Endometrial microvascular endothelial cells (primary cell): ENCODE measurements around the gene MGMT. TPM values are rescaled to one million over a fixed set of nuclear protein-coding genes. Genes with fewer than 3 reads are reported as not detected.

Experiments
- in situ Hi-C: cut with HindIII; loops from 2 replicates; pipeline ENCODE4 v1.10.0; 2017; ENCODE audit warnings: low sequenced_read_pairs, low pct_unique_long_range_greater_than_20kb; ENCODE audit errors: inconsistent ontology term
- total RNA-seq: library from RNA; depleted of rRNA; stranded (reverse); fragments of >200 nt; gene quantifications from one replicate; pipeline ENCODE4 v1.2.3, GENCODE V29; 2015; ENCODE audit errors: inconsistent ontology term

Gene MGMT
- total RNA-seq, 1 donor from 2014 or later, result 2.0 TPM

DNA sequence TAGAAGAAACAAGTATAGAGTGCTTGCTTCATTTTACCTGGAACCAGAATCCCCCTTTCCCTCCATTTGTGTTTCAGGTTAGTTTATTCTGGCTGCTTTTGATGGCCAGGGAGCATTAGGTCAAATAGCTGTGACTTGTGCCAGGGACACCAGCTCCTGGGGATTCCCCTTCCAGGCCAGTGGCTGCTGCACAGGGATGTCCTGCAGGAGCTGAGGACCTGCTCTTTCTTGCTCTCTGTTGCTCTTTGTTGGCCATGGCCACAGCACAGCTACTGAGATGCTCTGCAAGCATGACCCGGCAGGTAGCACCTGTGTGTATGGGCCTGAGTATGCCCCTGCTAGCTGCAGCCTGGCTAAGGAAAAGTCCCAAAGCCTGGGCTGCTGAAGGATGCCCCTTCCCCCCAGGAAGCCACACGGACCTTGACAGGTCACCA lies 288.1 kb downstream of the MGMT start:
- in situ Hi-C loops, result no loop called here

DNA sequence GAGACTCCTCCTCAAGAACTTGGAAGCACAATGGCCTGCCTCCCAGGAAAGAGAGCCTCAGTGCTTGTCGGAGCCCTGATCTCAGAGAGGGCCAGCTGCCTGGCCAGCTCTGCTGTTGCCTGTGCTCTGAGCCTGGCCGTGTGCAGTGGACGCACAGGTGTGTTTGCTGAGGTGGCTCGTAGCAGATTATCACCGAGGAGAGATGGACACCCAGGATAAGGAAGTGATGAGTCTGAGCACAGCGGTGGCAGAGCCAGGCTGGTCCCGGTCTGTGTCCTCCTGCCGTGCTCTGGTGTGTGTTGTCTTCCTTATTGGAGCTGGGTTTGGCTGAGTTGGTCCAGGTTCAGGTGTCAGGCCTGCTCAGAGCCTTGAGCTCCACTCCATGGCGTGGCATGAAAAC lies 288.6 kb downstream of the MGMT start:
- in situ Hi-C loops, result no loop called here

- in situ Hi-C loops, result no loop called here
Observed at GRCh38 chr10:129756912-129757901, 290.2 kb downstream of the MGMT start.

GRCh38 chr10:129758207-129759021 lies 291.4 kb downstream of the MGMT start:
- in situ Hi-C loops, result no loop called here

- in situ Hi-C loops, result no loop called here
Observed at GRCh38 chr10:129759214-129760002, 292.4 kb downstream of the MGMT start.

- in situ Hi-C loops, result no loop called here
Observed at GRCh38 chr10:129760003-129760315, 292.9 kb downstream of the MGMT start.

- in situ Hi-C loops, result no loop called here
Observed at GRCh38 chr10:129760416-129760815, 293.4 kb downstream of the MGMT start.

DNA sequence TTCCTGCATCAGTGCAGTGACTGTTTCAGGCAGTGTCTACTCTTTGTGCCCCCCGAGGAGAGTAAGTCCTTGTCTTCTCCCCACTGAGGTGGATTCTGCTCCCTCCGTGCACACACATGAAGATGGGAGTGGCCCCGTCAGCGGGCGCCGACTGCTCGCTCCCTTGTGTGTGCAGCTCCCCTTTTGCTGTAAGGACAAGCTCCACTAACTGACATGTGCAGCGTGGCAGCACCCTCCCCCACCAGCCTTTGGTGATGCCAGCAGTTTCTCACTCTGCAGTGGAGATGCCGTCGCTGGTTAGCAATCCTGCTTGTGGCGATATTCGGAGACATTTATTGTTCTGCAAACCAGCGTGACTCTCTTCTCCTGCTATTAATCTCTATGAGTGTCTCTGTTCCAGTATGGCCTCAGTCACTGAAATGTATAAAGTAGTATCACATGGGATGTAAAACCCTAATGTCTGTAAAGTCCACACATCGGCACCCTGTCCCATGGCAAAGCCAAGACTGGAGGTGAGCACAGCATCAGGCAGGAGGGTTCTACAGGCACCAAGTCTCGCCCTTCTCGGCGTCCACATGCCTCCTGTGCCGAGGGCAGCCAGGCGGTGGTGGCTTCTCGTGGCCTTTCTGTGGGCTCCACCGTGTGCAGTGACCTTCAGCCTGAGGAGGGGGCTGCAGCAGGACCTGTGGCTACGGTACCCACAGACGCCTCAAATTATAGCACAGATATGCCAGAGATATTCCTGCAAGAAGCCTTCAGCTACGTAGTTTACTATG lies 294.3 kb downstream of the MGMT start:
- in situ Hi-C loops, result no loop called here

DNA sequence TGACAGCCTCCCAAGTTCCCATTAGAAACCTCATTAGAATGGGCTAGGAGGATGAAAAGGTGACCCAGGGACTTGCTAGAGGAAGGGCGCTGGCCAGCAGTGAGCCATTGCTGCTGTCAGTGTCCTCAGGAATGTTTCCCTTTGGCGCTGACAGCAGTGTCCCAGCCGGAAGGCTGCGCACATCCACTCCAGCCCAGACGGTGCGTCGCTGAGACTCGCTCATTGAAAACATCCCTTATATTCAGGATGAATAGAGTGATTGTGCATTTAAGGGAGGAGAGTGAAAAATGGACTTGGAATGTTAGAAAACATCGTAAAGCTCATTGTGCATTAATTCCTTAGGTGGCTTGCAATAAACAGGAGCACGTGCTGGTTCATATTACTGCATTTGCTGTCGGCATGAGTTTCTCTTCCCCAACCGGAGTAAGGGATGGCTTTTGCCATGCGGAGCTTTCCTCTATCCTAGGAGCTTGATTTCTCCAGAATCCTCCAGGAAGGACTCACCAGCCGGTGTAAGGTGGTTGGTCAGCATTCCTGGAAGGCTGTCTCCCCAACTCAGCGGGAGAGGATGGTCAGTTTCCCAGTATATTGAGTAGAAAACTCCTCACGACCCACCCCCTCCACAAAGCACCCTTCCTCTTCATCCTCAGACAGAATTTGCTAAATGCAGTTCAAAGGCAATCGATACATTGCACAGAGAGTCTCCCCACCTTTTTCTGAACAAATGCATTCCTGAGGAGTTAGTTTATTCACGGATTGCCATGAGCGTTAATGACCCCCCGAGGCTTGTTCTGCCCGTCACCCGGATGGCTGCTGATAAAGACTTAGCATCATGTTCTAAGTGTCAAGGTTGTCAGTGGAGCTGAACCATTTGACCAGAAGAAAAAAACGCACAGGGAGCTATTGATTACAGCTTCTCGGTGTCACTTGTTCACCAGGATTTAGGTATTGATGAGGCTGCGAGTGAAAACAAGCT lies 295.2 kb downstream of the MGMT start:
- in situ Hi-C loops, result no loop called here

DNA sequence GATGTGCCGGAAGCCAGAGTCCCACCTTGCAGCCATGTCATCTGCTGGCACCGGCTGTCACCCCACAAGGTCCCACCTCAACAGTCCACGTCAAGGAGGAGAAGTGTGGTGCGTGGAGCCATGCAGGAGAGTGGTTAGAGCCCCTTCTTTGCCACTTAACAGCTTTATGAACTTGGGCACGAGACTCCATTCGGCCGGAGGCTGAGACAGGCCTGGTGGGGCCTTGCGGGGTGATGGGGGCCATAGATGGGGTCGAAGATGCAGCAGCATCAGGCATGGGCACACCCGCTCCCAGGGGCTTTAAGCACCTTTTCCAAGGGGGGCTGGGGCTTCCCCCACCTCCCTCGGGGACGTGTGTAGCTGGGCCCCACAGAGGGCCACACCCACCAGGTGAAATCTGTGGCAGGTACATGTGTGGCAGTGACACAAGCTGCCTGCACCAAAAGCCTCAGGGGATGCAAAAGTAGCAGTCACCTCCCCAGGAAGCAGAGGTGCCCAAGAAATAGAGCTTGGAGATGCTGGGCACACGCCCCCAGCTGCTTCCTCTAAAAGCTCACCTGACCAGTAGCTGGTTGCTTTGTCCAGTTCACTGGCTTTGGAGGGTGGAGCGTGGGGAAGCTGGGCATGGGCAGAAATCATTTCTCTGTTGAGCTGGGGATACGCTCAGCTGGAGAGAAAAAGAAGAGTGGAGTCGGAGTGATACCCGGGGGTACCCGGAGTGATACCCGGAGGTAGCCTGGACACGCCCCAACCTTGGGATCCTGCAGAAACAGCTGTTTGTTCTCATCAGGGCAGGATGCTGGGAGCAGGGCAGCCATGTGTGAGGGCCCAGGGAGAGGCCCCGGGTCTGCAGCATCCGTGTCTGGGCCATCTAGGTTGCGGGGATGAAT lies 297.2 kb downstream of the MGMT start:
- in situ Hi-C loops, result no loop called here

DNA sequence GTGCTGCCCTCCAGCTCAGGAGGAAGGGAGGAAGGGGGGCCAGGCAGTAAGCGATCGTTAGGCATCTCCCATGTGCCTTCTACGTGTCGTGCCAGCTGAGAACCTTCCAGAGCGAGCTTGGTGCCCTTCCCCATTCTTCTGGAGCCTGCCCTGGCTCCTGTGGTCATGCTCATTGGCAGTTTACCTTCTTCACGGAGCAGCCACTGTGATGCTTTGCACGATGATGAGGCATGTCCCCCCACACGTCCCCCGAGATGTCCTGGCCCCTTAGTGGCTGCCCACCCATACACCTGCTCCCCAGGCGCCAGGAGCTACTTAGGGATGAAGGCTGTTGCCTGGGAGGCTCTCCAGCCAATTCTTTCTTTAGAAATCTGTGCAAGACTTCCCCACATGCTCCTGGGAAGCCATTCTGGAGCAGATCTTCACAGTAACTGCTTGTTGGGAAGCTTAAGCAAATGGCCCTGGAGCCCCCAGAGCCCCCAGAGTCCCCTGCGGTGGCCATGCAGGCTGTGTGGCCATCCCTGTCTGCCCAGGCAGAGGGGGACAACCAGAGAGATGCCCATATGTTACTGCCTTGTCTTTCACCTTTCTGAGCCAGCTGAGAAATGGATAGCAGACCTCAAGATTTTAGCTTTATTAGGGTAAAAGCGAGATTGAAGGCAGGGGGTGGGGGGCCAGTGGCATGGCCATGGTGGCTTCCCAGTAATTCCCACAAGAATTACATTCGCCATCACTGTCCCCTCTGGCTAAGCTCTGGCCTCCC lies 298.0 kb downstream of the MGMT start:
- in situ Hi-C loops, result no loop called here

DNA sequence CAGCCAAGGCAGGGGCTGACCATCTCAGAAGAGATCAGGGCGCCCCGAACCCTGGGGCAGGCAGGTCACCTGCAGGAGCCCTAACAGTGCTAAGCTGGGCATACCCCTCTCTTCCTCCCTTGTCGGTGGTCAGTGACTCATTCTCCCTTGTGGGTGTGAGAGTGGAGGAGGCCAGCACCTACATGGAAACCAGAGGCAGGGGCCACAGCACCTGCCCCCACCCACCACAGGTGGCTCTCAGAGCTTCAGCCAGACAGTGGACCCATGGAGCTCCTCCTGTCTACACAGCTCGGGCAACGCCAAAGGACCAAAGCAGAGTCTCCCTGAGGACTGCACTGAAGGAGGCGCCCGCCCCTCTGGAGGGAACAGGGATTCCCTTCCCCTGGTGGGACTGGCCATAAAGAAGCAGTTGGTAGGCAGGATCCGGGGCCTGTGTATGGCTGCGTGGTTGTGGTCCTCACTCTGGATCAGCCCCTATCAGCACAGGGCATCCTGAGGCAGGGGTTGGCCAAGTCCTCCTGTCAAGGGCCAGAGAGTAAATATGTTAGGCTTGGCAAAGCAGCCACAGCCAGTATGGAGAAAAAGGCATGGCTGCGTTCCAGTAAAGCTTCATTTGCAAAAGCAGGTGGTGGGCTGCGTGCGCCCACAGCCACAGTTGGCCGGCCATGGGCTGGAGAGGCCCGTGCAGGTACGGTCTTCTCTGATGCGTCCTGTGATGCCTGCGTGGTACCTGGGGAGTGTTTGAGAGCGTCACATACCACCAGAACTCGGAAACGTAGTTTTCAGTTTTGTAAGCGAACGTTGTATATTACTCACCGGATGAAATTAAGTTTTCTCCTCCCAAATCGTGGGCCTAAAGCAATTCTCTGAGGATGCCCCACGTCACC lies 298.9 kb downstream of the MGMT start:
- in situ Hi-C loops, result no loop called here

GRCh38 chr10:129766611-129767550 lies 299.8 kb downstream of the MGMT start:
- in situ Hi-C loops, result no loop called here

GRCh38 chr10:129767751-129768150 lies 300.7 kb downstream of the MGMT start:
- in situ Hi-C loops, result no loop called here
